HG03159 (cell line): ENCODE measurements around the gene ZNF606.
"Not testable (repeated sequence)": the region's sequence is repeated elsewhere in the genome, so short reads cannot be mapped to it uniquely, and the experiment has no call there.

ENCODE experiments used
- ATAC-seq: cut with Tn5 transposase; IDR thresholded peaks from one replicate; pipeline ENCODE4 v1.9.1; 2021; ENCODE audit warnings: mild to moderate bottlenecking, moderate library complexity; ENCODE audit not compliant: unreplicated experiment

The ZNF606 gene

DNA sequence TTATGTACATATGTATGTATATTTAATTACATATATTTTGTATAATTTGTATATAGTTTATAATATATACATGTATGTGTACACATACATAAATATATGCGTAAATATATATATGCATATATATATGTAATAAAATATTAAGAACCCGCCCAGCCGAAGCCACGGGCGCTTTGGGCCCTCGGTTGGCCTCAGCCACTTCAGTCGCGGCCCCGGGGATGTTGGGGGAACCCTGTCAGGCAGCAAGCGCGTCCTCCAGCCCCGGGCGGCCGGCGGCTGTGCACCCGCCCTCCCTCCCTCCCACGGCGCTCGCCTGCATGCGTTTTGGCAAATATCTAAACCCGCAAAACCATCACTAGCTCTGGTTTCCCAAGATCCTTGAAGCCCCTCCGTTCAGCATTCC, 7.9 kb upstream of the ZNF606 start:
- ATAC-seq = no peak

DNA sequence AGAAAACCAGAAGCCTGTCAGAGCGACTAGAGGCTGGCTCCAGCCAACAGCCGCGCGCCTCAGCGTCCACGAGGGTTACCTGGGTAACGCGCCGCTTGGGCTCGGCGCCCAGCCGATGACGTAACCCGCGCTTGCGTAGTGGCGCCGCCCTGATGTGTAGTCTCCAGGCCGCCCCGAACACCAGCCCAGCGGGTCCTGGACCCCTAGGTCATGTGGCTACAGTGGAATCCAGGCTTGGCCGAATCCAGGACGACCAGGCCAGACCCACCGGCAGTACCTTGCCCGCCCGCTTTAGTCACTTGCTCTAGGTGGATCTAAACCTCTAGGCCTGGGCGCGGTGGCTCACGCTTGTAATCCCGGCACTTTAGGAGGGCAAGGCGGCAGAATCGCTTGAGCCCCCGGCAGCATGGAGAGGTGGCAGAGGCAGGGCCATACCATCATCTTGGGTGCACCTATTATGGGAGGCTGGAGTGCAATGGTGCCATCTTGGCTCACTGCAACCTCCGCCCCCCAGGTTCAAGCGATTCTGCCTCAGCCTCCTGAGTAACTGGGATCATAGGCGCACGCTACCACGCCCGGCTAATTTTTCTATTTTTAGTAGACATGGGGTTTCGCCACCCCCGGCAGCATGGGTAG, 7.2 kb upstream of the ZNF606 start:
- ATAC-seq = peak; percentile 90

DNA sequence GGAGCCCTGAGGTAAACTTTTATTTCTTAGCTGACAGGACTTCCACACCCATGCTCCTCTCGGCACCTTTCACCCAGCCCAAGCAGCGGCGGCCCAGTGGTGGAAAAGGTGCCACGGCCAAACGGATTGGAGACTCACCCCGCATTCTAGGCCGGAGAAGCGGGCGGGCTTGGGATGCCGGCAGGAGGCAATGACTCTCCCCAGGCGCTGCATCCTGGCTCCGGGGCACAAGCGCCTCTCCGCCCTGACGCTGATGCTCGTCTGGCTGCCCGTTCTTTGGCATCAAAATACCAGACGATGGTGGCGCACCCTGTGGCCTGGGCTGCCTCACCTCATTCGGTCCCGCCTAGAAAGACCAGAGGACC, 6.7 kb upstream of the ZNF606 start:
- ATAC-seq = no peak

DNA sequence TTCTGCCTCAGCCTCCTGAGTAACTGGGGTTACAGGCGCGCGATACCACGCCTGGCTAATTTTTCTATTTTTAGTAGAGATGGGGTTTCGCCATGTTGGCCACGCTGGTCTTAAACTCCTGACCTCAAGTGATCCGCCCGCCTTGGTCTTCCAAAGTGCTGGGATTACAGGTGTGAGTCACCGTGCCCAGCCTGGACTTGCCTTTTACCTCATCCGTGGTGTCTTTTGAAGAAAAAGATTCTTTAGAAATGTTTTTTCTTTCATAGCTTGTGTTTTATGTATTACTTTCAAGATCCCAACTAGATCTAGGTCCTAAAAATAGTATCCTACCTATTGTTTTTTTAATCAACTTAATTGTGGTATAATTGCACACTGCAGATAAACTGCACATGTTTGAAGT, 6.3 kb upstream of the ZNF606 start:
- ATAC-seq = not testable (repeated sequence)

DNA sequence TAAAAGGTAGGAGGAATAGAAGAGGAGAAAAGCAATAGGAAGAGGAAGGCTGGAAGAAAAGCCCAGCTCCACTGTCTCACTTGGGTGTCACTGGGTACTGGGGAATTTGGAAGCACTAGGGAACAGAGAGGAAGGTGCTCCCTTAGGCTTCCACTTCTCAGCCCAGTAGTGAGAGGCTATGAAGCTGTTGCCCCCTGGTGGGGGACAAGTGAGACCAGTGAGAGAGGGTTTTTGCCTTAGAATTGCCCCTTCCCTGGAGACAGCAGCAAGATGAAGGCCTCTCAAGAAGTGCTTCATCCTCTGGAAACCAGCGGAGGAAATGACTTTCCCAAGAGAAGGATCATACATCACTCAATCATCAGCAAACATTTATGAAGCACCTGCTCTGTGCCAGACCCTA, 4.7 kb upstream of the ZNF606 start:
- no peak for ATAC-seq

DNA sequence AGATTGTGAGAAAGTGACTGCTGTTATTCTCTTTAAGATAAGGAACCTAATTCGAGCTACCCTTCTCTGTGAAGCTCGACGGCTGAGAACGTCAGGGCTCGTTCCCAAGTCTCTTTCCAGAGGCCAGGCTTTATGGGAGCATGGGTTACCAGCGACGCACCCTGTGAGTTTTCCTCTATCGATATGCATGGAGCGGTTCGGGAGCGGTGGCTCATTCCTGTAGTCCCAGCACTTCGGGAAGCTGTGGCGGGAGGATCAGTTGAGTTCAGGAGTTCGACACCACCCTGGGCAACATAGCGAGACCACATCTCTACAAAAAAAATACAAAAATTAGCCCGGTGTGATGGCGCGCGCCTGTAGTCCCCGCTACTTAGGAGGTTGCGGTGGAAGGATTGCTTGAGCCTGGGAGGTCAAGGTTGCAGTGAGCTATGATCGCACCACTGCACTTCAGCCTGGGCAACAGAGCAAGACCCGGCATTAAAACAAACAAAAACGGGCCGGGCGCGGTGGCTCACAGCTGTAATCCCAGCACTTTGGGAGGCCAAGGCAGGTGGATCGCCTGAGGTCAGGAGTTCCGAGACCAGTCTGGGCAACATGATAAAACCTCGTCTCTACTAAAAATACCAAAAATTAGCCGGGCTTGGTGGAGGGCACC, 681 bp upstream of the ZNF606 start:
- ATAC-seq = no peak

DNA sequence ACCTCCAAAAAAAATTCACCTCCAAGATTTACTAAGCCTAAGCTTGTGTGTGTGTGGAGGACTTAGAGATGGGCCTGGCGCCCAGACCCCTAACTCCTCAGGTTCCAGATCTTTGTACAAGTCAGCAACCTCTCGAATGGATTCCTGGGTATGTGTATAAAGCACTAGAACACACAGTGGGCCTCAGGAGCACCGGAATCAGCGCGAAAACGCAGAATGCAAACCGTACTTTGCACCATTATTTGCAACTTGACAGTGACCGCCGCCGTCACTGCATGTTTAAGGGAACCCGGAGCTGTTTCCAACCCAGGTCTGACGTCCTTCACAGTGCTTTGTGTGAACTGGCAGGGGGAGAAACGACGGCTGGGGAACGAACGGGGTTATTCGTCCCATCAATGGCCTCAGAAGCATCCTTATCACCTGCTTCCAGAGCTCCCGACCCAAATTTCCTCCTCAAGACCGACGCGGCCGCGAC, 688 bp downstream of the ZNF606 start:
- ATAC-seq = no peak

DNA sequence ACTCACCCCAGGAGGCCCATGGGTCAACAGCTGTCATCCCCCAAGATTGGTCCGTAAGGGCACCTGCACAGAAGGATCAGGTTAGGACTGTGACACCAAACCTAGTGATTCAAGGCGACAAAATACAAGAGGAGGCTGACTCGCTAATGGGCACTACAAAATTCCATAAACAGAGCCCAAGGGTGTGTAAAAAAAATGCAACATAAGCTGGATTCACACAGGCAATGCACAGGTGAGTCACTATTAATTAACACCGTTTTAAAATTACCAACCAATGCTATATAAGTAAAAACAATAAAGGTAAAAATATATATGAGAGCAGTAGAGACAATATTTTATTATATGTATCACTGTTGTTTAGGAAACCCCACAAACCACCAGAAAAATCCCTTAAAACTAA, 1.9 kb downstream of the ZNF606 start:
- ATAC-seq = no peak

DNA sequence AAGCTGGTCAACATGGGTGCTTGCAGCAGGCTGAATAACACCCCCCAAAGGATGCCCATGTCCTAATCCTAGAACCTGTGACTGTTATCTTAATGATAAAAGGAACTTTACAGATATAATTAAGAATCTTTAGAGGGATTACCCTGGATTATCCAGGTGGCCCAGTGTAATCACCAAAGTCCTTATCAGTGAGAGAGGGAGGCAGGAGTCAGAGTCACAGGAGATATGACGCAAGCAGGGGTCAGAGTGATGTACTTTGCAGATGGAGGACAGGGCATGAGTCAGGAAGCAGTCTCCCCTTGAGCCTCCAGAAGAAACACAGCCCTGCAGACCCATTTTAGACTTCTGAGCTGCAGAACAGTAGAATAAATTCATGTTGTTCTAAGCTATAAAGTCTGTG, 9.8 kb downstream of the ZNF606 start:
- no peak for ATAC-seq

DNA sequence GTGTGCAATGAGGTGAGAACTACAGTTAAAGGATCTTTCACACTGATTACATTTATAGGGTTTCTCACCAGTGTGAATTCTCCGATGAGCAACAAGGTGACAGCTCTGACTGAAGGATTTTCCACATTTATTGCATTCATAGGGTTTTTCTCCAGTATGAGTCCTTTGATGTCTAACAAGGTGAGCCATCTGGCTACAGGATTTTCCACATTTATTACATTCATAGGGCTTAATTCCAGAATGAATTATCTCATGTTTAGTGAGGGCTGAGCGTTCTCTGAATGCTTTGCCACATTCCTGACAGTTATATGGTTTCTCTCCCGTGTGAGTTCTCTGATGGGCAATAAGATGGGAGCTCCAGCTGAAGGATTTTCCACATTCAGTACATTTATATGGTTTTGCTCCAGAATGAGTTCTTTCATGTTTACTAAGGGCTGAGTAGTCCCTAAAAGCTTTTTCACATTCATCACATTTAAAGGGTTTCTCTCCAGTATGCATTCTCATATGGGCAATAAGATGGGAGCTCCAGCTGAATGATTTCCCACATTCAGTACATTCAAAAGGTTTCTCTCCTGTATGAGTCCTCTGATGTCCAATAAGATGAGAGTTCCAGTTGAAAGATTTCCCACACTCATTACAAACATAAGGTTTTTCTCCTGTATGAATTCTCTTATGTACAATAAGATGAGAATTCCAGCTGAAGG, 23.9 kb downstream of the ZNF606 start:
- no peak for ATAC-seq

DNA sequence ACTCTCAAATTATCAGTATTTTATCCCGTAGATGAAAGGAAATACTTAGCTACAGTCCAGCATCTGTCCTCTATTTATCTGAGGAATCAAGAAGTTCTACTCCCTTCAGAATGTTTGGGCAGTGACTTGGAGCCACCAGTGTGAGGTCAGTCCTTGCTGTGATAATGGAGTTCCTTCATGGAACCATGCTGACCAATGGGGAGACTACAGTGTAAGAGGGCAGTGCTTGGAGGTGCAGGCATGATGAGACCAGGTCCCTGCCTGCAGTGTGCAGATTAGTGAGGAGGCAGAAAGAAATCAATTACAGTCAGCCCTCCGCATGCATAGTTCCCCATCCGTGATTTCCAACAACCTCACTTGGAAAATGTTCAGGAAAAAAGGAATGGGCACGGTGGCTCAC, 28.2 kb downstream of the ZNF606 start, which contains the start of gene C19orf18:
Gene C19orf18 (minus strand): TSS at position 101 of the 400 bp plus-strand sequence. CDS start 102 bp downstream, outside the sequence.
- ATAC-seq = no peak

DNA sequence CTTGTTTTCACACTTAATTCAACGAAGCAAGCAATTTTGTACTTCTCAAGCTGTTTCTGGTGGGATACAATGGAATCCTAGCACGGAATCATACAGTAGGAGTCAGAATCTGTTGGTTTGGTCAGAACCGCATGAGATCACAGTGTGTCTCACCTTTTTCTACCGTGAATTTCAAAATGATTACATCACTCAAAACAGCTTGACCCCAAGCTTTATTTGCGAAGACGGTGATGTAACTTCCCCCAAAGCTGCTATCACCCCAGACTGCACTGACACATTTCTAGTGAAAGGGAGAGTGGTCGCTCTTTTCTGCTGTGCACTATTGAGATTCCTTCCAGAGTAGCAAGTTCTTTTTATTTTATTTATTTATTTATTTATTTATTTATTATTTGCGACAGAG, 37.9 kb downstream of the ZNF606 start:
- no peak for ATAC-seq

DNA sequence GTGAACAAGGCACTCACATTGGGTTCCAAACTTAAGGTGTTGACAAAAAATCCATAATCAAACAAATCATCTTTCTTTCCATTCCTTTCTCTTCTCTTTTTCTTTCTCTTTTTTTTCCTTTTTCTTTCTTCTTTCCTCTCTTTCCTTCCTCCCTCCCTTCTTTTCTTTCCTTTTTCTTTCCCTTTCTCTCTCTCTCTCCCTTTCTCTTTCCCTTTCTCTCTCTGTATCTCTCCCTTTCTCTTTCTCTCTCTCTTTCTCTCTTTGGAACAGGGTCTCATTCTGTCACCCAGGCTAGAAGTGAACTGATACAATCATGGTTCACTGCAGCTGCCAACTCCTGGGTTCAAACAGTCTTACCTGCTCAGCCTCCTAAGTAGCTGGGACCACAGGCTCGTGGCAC, 40.8 kb downstream of the ZNF606 start:
- ATAC-seq = no peak

DNA sequence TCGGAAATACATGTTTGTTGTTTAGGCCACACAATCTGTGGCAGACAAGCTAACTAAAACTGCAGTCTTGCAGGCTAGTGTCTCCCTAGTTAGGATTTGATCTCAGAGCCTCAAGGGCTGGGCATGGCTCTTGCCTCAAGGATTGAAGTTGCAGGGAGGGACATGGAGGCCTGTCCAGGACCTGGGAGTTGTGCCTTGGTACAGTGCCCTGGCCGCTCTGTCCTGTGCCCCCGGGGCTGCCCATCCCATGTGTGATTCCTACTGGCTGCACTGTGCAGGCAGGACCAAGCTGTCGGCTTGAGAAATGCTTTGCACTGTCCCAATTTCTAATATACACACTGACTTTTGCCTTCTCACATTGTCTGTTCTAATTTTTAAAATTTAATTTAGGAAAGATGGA, 47.6 kb downstream of the ZNF606 start:
- ATAC-seq = no peak

DNA sequence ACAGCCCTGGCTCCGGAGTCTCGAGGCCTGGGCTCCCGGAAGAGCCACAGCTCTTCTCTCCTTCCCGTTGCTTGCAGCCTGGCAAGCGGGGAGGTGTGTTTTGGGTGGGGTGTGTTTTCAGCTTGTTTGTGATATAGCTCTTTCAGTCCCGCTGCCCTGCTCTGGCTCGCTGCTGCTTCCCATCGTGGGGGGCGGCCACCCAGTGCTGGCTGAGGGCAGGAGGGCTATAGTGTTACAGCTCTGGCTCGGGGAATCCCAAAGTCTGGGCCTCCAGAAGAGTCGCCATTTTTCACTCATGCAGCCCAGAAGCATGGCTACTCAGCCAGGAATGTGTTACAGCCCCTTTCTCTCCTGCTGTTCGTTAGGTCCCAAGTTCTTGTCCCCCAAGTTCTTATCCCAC, 52.9 kb downstream of the ZNF606 start:
- ATAC-seq = no peak

DNA sequence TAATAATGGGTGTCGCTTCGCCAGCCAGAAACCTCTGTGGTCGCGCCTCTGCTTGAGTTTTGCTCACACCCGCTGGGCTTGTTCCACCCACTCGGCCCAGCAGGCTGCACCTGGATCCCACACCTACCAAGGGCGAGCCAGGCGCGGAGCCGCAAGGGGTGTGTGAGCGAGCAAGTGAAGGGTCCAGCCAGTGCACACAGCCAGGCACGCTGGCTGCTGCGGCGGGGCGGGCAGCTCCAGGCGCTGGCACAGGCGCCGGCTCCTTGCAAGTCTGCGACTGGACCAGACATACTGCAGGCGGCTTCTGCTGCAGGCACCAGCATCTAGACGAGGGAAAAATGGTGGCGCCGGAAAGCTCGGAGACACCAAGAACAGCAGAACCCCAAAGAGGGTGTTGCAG, 53.3 kb downstream of the ZNF606 start:
- ATAC-seq = no peak

DNA sequence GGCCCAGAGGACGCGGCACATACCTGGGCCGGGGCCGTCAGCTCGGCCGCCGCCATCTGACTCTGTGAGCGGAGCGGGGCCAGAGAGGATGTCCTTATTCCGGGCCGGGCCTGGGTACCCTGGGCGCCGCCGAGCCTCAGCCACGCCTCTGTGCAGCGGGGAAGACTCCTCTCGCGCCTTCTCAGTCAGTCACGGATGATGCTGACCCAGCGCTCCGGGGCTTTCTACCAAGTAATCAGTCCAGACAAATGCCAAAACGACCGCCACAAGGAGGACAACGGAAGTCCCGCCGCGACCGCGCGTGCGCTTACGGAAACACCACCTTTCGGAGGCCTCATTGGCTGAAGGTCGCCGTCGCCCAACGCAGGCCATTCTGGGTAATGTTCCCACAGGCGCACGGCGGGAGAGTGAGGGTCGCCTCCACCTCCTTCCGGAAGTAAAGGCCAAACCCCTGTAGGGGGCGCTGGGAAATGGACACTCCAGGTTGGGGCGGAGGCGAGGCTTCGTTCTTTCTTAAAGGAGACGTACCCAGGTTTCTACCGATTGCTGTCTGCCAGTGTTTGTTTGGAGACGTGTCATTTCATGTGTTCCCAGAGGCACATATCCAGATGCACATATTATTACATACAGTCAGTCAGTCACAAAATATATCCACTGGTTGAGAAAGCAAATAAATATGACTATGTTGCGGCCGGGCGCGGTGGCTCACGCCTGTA, 55.0 kb downstream of the ZNF606 start, which contains the start of gene ZNF256:
Gene ZNF256 (minus strand): TSS at position 288 of the 716 bp plus-strand sequence. CDS start 232 bp downstream, at position 56.
- ATAC-seq = peak; percentile 90

DNA sequence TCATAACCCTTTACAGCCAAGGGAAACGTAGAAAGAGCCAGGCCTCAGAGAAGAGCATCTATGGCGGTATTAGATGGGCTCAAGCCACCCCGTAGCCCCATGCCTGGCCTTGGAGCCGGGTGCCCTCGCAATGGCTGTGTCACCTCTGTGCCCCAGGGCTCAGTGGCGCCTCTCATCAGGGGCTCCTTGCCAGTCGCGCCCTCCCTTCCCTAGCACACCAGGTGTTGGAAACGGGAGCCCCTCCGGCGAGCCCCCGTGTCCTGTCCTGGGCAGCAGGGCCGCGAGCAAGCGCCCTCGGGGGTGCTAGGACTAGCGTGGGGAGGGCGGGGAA, 55.6 kb downstream of the ZNF606 start:
- ATAC-seq = no peak

DNA sequence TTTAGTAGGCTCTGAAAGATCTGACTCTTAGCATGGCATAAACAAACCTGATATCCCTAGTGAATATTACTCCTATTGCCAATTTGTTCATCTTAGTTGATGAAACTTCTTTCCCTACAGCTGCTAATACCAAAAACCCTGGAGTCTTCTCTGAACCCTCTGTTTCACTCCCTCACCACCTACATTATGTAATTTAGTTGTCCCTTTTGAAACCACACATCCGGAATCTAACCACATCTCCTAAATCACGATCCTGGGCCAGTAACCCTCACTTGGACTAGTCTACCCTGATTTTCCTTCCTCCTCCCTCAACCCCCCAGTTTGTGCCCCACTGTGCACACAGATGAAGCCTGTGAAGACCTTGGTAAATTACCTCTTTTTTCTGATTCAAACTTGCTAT, 56.3 kb downstream of the ZNF606 start:
- ATAC-seq = no peak

DNA sequence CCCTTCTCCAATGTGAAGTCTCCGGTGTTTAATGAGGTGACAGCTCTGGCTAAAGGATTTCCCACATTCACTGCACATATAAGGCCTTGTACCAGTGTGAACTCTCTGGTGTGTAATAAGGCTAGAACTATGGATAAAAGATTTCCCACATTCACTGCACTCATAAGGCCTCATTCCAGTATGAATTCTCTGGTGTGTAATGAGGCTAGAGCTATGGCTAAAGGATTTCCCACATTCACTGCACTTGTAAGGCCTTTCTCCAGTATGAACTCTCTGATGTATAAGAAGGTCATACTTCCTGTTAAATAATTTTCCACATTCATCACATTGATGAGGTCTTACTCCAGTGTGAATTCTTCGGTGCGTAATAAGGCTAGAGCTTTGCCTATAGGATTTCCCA, 61.0 kb downstream of the ZNF606 start:
- no peak for ATAC-seq

DNA sequence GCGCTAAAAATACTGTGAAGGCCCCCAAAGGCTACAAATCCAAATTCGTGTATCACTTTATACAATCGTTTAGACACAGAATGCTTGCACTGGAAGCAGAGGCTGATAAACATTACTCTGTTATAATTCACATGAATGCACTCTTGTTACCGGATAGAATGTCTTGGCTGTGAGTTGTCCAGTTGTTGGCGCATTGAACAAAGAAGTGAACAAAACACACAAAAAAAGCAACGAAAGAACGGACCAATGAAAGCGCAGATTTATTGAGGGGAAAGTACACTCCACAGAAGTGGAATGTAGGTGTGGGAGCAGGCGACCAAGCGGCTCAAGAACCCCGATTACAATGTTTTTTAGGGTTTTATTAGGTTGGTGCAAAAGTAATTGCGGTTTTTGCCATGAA, 66.9 kb downstream of the ZNF606 start:
- no peak for ATAC-seq
